A673 (cell line): ENCODE results near the gene ZC3HAV1L.

ENCODE experiments used
- CTCF ChIP-seq: fragments of 300-800, 200-600 bp; sonication (generic); conservative IDR thresholded peaks from 2 replicates; pipeline ENCODE4 v1.5.1; 2017; ENCODE audit warnings: low read depth, mild to moderate bottlenecking, antibody characterized with exemption, low read length, moderate library complexity, mixed read lengths
- EZH2 ChIP-seq: fragments of 200-600 bp; sonication (generic); IDR thresholded peaks from 2 replicates; pipeline ENCODE4 v1.6.1; 2017; ENCODE audit warnings: borderline replicate concordance, low read depth, mild to moderate bottlenecking, mixed read lengths, antibody characterized with exemption, low read length; ENCODE audit not compliant: poor library complexity, severe bottlenecking

GRCh38 chr7:139036901-139037300 lies 1.1 kb upstream of the ZC3HAV1L start:
- TF ChIP-seq CTCF, result no peak
- no peak for TF ChIP-seq EZH2
